Mammary epithelial cell (primary cell): ENCODE data around the gene RNF220.

Experiments used
- EZH2 ChIP-seq: IDR thresholded peaks from 2 replicates; pipeline ENCODE4 v1.6.1; 2012; ENCODE audit warnings: low read length, inconsistent platforms, borderline replicate concordance
- TF ChIP-seq, protein P1 (sequence below), 2 donors: IDR thresholded peaks in 1 of 2; conservative IDR thresholded peaks in 1 of 2; 2 replicates each; pipeline ENCODE4 v1.5.1; 2011 to 2012; ENCODE audit warnings: inconsistent platforms in 2 of 2, low read length in 2 of 2, mild to moderate bottlenecking in 2 of 2, control low read depth in 1 of 2, low read depth in 1 of 2; ENCODE audit not compliant: insufficient read depth in 1 of 2; ENCODE audit errors: extremely low read depth in 1 of 2

DNA sequence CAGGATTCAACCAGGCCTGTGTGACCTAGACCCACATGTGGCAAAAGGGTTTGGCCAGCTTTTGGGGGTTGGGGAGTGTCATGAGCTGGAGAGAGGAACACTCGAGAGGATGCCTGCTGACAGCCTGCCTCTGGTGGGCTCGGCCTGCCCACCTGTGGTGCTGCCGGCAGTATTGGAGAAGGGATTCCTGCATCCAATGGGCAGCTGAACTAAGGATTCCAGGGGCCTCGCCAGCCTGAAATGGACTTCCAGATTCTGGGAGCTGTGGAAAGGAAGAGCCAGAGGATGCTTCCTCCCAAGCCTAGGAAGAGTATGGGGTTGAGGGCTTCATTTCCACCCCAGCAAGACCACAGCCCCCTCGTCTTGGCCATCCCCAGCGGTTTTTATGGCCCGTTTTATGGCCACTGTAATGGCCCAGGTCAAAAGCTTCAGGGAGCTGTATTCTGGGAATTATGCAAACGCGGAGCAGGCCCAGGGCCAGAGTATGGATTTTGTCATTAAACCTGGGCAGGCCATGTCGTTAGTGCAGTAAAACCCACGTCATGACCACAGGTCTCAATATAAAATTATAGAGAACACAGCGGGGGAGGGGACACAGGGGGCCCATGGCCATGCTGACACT lies 205.6 kb downstream of the RNF220 start:
- TF ChIP-seq, protein P1, sequence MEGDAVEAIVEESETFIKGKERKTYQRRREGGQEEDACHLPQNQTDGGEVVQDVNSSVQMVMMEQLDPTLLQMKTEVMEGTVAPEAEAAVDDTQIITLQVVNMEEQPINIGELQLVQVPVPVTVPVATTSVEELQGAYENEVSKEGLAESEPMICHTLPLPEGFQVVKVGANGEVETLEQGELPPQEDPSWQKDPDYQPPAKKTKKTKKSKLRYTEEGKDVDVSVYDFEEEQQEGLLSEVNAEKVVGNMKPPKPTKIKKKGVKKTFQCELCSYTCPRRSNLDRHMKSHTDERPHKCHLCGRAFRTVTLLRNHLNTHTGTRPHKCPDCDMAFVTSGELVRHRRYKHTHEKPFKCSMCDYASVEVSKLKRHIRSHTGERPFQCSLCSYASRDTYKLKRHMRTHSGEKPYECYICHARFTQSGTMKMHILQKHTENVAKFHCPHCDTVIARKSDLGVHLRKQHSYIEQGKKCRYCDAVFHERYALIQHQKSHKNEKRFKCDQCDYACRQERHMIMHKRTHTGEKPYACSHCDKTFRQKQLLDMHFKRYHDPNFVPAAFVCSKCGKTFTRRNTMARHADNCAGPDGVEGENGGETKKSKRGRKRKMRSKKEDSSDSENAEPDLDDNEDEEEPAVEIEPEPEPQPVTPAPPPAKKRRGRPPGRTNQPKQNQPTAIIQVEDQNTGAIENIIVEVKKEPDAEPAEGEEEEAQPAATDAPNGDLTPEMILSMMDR (conservative IDR thresholded peaks at IDR 0.05 in 1 of 2, IDR thresholded peaks at IDR 0.05 in 1 of 2; ENCODE audit: extremely low read depth in 1 of 2, insufficient read depth in 1 of 2, low read depth in 1 of 2, low read length in 2 of 2), result no peak
- no peak for TF ChIP-seq EZH2
